H9 (cell line): ENCODE results near the gene YOD1. TPM values are rescaled to one million over a fixed set of nuclear protein-coding genes. Genes with fewer than 3 reads are reported as not detected.
A peak's percentile ranks its signal among the peaks of the same experiment; 100 is the strongest.

Experiments used
- DNase-seq: peaks from one replicate; pipeline ENCODE4 v3.0.0-alpha.2; 2017
- H2AFZ ChIP-seq: one replicate; pipeline ENCODE4 v1.6.1; 2013; ENCODE audit warnings: mild to moderate bottlenecking, low read length, control low read depth, moderate library complexity
- H2AK5ac ChIP-seq: 2 replicates; pipeline ENCODE4 v1.6.1; 2013; ENCODE audit warnings: low read length, control low read depth, mixed read lengths; ENCODE audit not compliant: insufficient read length
- H2BK120ac ChIP-seq: one replicate; pipeline ENCODE4 v1.6.1; 2013; ENCODE audit warnings: low read depth, mild to moderate bottlenecking, low read length, control low read depth, inconsistent platforms; ENCODE audit not compliant: poor library complexity, severe bottlenecking
- H2BK12ac ChIP-seq: 2 replicates; pipeline ENCODE4 v1.6.1; 2013; ENCODE audit warnings: low read length, control low read depth, mixed read lengths, low read depth; ENCODE audit not compliant: insufficient read length
- H2BK15ac ChIP-seq: 2 replicates; pipeline ENCODE4 v1.6.1; 2013; ENCODE audit warnings: low read depth, low read length, control low read depth
- H2BK20ac ChIP-seq: one replicate; pipeline ENCODE4 v1.6.1; 2013; ENCODE audit warnings: low read depth, mild to moderate bottlenecking, low read length, control low read depth, inconsistent platforms; ENCODE audit not compliant: poor library complexity, severe bottlenecking
- H2BK5ac ChIP-seq: 2 replicates; pipeline ENCODE4 v1.6.1; 2013; ENCODE audit warnings: low read length, control low read depth, mixed read lengths; ENCODE audit not compliant: insufficient read length
- H3K14ac ChIP-seq: 2 replicates; pipeline ENCODE4 v1.6.1; 2013; ENCODE audit warnings: low read length, control low read depth; ENCODE audit not compliant: insufficient read depth
- H3K18ac ChIP-seq: 2 replicates; pipeline ENCODE4 v1.6.1; 2013; ENCODE audit warnings: low read depth, mild to moderate bottlenecking, mixed read lengths, low read length, control low read depth; ENCODE audit not compliant: insufficient read length
- H3K23ac ChIP-seq: 2 replicates; pipeline ENCODE4 v1.6.1; 2013; ENCODE audit warnings: low read length, control low read depth, mixed read lengths, low read depth; ENCODE audit not compliant: insufficient read length
- H3K23me2 ChIP-seq: 2 replicates; pipeline ENCODE4 v1.6.1; 2013; ENCODE audit warnings: low read depth, mild to moderate bottlenecking, mixed read lengths, low read length, control low read depth; ENCODE audit not compliant: insufficient read length, poor library complexity, severe bottlenecking
- H3K27ac ChIP-seq: 2 replicates; pipeline ENCODE4 v1.5.1; 2013; ENCODE audit warnings: low read length, control low read depth, mixed read lengths, low read depth; ENCODE audit not compliant: insufficient read length
- H3K27me3 ChIP-seq: 2 replicates; pipeline ENCODE4 v1.6.1; 2013; ENCODE audit warnings: low read length, control low read depth, inconsistent platforms; ENCODE audit not compliant: insufficient read depth
- H3K4ac ChIP-seq: 2 replicates; pipeline ENCODE4 v1.6.1; 2013; ENCODE audit warnings: low read depth, mild to moderate bottlenecking, control low read depth, inconsistent platforms, low read length, moderate library complexity
- H3K4me1 ChIP-seq: 2 replicates; pipeline ENCODE4 v1.6.1; 2013; ENCODE audit warnings: low read length, control low read depth, inconsistent platforms; ENCODE audit not compliant: insufficient read depth
- H3K4me2 ChIP-seq: 2 replicates; pipeline ENCODE4 v1.6.1; 2013; ENCODE audit warnings: low read length, control low read depth, mixed read lengths; ENCODE audit not compliant: insufficient read length, insufficient read depth
- H3K56ac ChIP-seq: 2 replicates; pipeline ENCODE4 v1.6.1; 2013; ENCODE audit warnings: low read depth, mild to moderate bottlenecking, mixed read lengths, low read length, control low read depth; ENCODE audit not compliant: insufficient read length
- H3K79me1 ChIP-seq: 2 replicates; pipeline ENCODE4 v1.6.1; 2013; ENCODE audit warnings: low read depth, mild to moderate bottlenecking, moderate library complexity, low read length, control low read depth, inconsistent platforms; ENCODE audit not compliant: insufficient read depth, poor library complexity, severe bottlenecking
- H3K79me2 ChIP-seq: 2 replicates; pipeline ENCODE4 v1.6.1; 2013; ENCODE audit warnings: low read length, control low read depth, inconsistent platforms; ENCODE audit not compliant: insufficient read depth
- H3K9ac ChIP-seq: 2 replicates; pipeline ENCODE4 v1.6.1; 2013; ENCODE audit warnings: low read length, control low read depth, mixed read lengths; ENCODE audit not compliant: insufficient read length; ENCODE audit errors: extremely low read depth
- H3K9me3 ChIP-seq: one replicate; pipeline ENCODE4 v1.6.1; 2013; ENCODE audit warnings: low read depth, low read length, inconsistent platforms; ENCODE audit not compliant: control insufficient read depth
- H3T11ph ChIP-seq: one replicate; pipeline ENCODE4 v1.6.1; 2013; ENCODE audit warnings: mild to moderate bottlenecking, low read length, control low read depth, inconsistent platforms
- H4K20me1 ChIP-seq: one replicate; pipeline ENCODE4 v1.6.1; 2013; ENCODE audit not compliant: control insufficient read depth, insufficient read length, insufficient read depth
- H4K5ac ChIP-seq: 2 replicates; pipeline ENCODE4 v1.6.1; 2013; ENCODE audit warnings: low read depth, mild to moderate bottlenecking, mixed read lengths, low read length, control low read depth; ENCODE audit not compliant: insufficient read length
- H4K8ac ChIP-seq: replicated peaks from 2 replicates; pipeline ENCODE4 v1.6.1; 2013; ENCODE audit warnings: low read length, control low read depth, mixed read lengths, low read depth; ENCODE audit not compliant: insufficient read length
- H4K91ac ChIP-seq: 2 replicates; pipeline ENCODE4 v1.6.1; 2013; ENCODE audit warnings: low read depth, mild to moderate bottlenecking, moderate library complexity, mixed read lengths, low read length, control low read depth; ENCODE audit not compliant: insufficient read length
- H3K27ac Mint-ChIP-seq, 3 experiments: 2 replicates in 2 of 3; 3 replicates in 1 of 3; pipeline ENCODE4 v1.8.0; 2020 to 2021; ENCODE audit warnings: mixed read lengths in 3 of 3, mild to moderate bottlenecking in 1 of 3, moderate library complexity in 1 of 3
- H3K27me3 Mint-ChIP-seq: 2 replicates; pipeline ENCODE4 v1.8.0; 2021; ENCODE audit warnings: low read depth, mild to moderate bottlenecking, moderate library complexity, mixed read lengths
- H3K36me3 Mint-ChIP-seq, 3 experiments: 2 replicates in 2 of 3; 3 replicates in 1 of 3; pipeline ENCODE4 v1.8.0; 2020 to 2021; ENCODE audit warnings: low read depth in 3 of 3, mixed read lengths in 3 of 3; ENCODE audit not compliant: insufficient read depth in 1 of 3
- H3K4me1 Mint-ChIP-seq, 2 experiments: 2 replicates each; pipeline ENCODE4 v1.8.0; 2020; ENCODE audit warnings: mixed read lengths in 2 of 2
- H3K4me3 Mint-ChIP-seq, 2 experiments: 2 replicates in 1 of 2; 3 replicates in 1 of 2; pipeline ENCODE4 v1.8.0; 2020 to 2021; ENCODE audit warnings: mild to moderate bottlenecking in 2 of 2, mixed read lengths in 2 of 2, moderate library complexity in 1 of 2
- H3K9me3 Mint-ChIP-seq, 2 experiments: 2 replicates in 1 of 2; 3 replicates in 1 of 2; pipeline ENCODE4 v1.8.0; 2020; ENCODE audit warnings: mild to moderate bottlenecking in 2 of 2, mixed read lengths in 2 of 2, moderate library complexity in 1 of 2
- WGBS: extraction: QIAGEN DNeasy Blood & Tissue Kit; methylation state at CpG from one replicate; pipeline ENCODE4 v1.1.7; 2013; ENCODE audit warnings: missing lambda C conversion rate, low lambda C conversion rate, mixed read lengths; ENCODE audit not compliant: insufficient read length; ENCODE audit errors: extremely low coverage; 5-methylcytosine and 5-hydroxymethylcytosine counted together
- total RNA-seq: library from RNA; stranded (reverse); gene quantifications from 2 replicates; pipeline ENCODE4 v1.2.1, GENCODE V29; 2021
- TF ChIP-seq, protein P1 (sequence below): fragments of 200-600 bp; sonication (generic); conservative IDR thresholded peaks from 3 replicates; pipeline ENCODE4 v1.8.0; 2021; ENCODE audit warnings: antibody characterized with exemption, mild to moderate bottlenecking

Gene YOD1
- total RNA-seq, 1 experiment from 2014 or later: 8.6 TPM

- Histone ChIP-seq H3K9me3 (no peaks in the 10 kb centered on the region), H2AK5ac (no peak overlapping the region), H3K79me1 (no peaks in the 10 kb centered on the region), H3K23ac (no peak overlapping the region), H3K27me3 (no peaks in the 10 kb centered on the region), H3T11ph (no peak overlapping the region), H3K23me2 (peaks cover 11% of the 10 kb centered on the region), H3K4ac (no peak overlapping the region), H4K20me1 (no peaks in the 10 kb centered on the region), H2BK20ac (no peak overlapping the region), H2BK15ac (no peak overlapping the region), H4K5ac (no peak overlapping the region), H2AFZ (no peak overlapping the region), H3K18ac (no peak overlapping the region), H2BK5ac (no peak overlapping the region), H2BK12ac (no peak overlapping the region), H3K4me2 (peak overlapping the region; percentile 63), H3K56ac (no peak overlapping the region), H3K14ac (no peak overlapping the region), H4K91ac (no peak overlapping the region), H3K9ac (no peak overlapping the region), H3K79me2 (peaks cover 10% of the 10 kb centered on the region; the same call in 1 of the 2 replicates), H3K4me1 (peaks cover 3% of the 10 kb centered on the region; the same call in 1 of the 2 replicates), H4K8ac (no peak overlapping the region), H3K27ac (no peak overlapping the region), H2BK120ac (no peak overlapping the region)
- Mint-ChIP-seq H3K36me3 (peaks cover 13 to 28% (median 20%) of the 10 kb centered on the region in 3 experiments; a peak in 6 of 7 replicates), H3K4me3 (peak overlapping the region; percentile 99 to 100), H3K27ac (0 out of 7 replicates have a peak overlapping the region, but pooled peaks of 1 of the 3 experiments have one; percentile 31), H3K9me3 (no peaks in the 10 kb centered on the region; a peak in 1 of 5 replicates), H3K27me3 (peaks cover 1% of the 10 kb centered on the region), H3K4me1 (peaks cover 41 to 44% of the 10 kb centered on the region in 2 experiments)
- no CpG with 5 or more reads among the region's 8 CpGs for WGBS
- no peak for DNase-seq
- TF ChIP-seq, protein P1, sequence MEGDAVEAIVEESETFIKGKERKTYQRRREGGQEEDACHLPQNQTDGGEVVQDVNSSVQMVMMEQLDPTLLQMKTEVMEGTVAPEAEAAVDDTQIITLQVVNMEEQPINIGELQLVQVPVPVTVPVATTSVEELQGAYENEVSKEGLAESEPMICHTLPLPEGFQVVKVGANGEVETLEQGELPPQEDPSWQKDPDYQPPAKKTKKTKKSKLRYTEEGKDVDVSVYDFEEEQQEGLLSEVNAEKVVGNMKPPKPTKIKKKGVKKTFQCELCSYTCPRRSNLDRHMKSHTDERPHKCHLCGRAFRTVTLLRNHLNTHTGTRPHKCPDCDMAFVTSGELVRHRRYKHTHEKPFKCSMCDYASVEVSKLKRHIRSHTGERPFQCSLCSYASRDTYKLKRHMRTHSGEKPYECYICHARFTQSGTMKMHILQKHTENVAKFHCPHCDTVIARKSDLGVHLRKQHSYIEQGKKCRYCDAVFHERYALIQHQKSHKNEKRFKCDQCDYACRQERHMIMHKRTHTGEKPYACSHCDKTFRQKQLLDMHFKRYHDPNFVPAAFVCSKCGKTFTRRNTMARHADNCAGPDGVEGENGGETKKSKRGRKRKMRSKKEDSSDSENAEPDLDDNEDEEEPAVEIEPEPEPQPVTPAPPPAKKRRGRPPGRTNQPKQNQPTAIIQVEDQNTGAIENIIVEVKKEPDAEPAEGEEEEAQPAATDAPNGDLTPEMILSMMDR: no peak
Measured at GRCh38 chr1:207049514-207049913, 1.5 kb downstream of the YOD1 start.
